GM12878 (cell line): ENCODE measurements around the gene PLVAP. TPM values are rescaled to one million over a fixed set of nuclear protein-coding genes. Genes with fewer than 3 reads are reported as not detected.
A peak's percentile ranks its signal among the peaks of the same experiment; 100 is the strongest.

Experiments used
- ATAC-seq: fragments of 200-7000 bp; cut with Tn5 transposase; 3 replicates; pipeline ENCODE4 v1.9.1; 2020; ENCODE audit warnings: mild to moderate bottlenecking, moderate library complexity
- BruUV-seq: library from RNA; stranded (reverse); fragments of 400-500 nt; replicated peaks from 2 replicates; lab custom pipeline; 2021; lab: Mats Ljungman, UMichigan
- CTCF ChIA-PET: fragments of 300-600 bp; sonication (Branson Sonifier 250); formaldehyde crosslinking; extraction: SDS; loops from one replicate; lab custom pipeline; 2021; ENCODE audit warnings: inconsistent platforms; lab: Yijun Ruan, JAX
- POLR2A ChIA-PET: fragments of 350-600 bp; formaldehyde crosslinking; extraction: SDS; loops from one replicate; lab custom pipeline; 2021; ENCODE audit warnings: inconsistent platforms; lab: Charles Lee
- RAD21 ChIA-PET: fragments of 300-600 bp; sonication (Branson Sonifier 250); formaldehyde crosslinking; loops from one replicate; lab custom pipeline; 2023; ENCODE audit warnings: antibody characterized with exemption; ENCODE audit not compliant: unreplicated experiment; lab: Charles Lee
- SMC1A ChIA-PET: fragments of 300-600 bp; sonication (Branson Sonifier 250); formaldehyde crosslinking; loops from one replicate; lab custom pipeline; 2023; ENCODE audit not compliant: unreplicated experiment, uncharacterized antibody; lab: Charles Lee
- DNase-seq: peaks from one replicate; pipeline ENCODE4 v3.0.0-alpha.2; 2011; ENCODE audit warnings: low read depth, low spot score
- FAIRE-seq: peaks from 3 replicates; lab custom pipeline; 2011; peaks lifted over from hg19 to GRCh38; lab: Jason Lieb, UNC
- H2AFZ ChIP-seq: 2 replicates; pipeline ENCODE4 v1.6.0; 2011; ENCODE audit warnings: low read depth, low read length, control low read depth; ENCODE audit not compliant: control insufficient read depth
- H3K27ac ChIP-seq: 2 replicates; pipeline ENCODE4 v1.5.1; 2011; ENCODE audit warnings: control low read depth; ENCODE audit not compliant: control insufficient read depth, insufficient read depth
- H3K27me3 ChIP-seq, 2 experiments: replicated peaks in 1 of 2; 2 replicates each; pipeline versions ENCODE4 v1.6.0 to v1.6.1; 2011; ENCODE audit warnings: low read length in 1 of 2; ENCODE audit not compliant: control insufficient read depth in 2 of 2, insufficient read depth in 2 of 2
- H3K36me3 ChIP-seq, 2 experiments: 2 replicates each; pipeline ENCODE4 v1.5.1; 2011; ENCODE audit warnings: low read length in 1 of 2; ENCODE audit not compliant: control insufficient read depth in 2 of 2, insufficient read depth in 2 of 2
- H3K4me1 ChIP-seq: 2 replicates; pipeline ENCODE4 v1.6.1; 2011; ENCODE audit warnings: mild to moderate bottlenecking, low read length, moderate library complexity, mixed read lengths; ENCODE audit not compliant: control insufficient read depth, insufficient read depth
- H3K4me2 ChIP-seq: 2 replicates; pipeline ENCODE4 v1.6.0; 2011; ENCODE audit warnings: control low read depth; ENCODE audit not compliant: control insufficient read depth, insufficient read depth
- H3K4me3 ChIP-seq: fragments of 200-600 bp; sonication (generic); 2 replicates; pipeline ENCODE4 v1.5.1; 2016
- H3K79me2 ChIP-seq: 2 replicates; pipeline ENCODE4 v1.6.0; 2011; ENCODE audit warnings: low read length; ENCODE audit not compliant: control insufficient read depth, insufficient read depth
- H3K9ac ChIP-seq: 2 replicates; pipeline ENCODE4 v1.8.0; 2011; ENCODE audit warnings: low read length, control low read depth, mixed read lengths; ENCODE audit not compliant: control insufficient read depth, insufficient read depth
- H3K9me3 ChIP-seq: replicated peaks from 3 replicates; pipeline ENCODE4 v1.5.1; 2011; ENCODE audit warnings: mild to moderate bottlenecking, low read length; ENCODE audit not compliant: control insufficient read depth, insufficient read depth
- H4K20me1 ChIP-seq: 2 replicates; pipeline ENCODE4 v1.6.0; 2011; ENCODE audit not compliant: control insufficient read depth, insufficient read depth
- BMI1 ChIP-seq: fragments of 450-650 bp; IDR thresholded peaks from 2 replicates; pipeline ENCODE4 v1.6.1; 2016; ENCODE audit warnings: mild to moderate bottlenecking, moderate library complexity, borderline replicate concordance
- CREM ChIP-seq: IDR thresholded peaks from 2 replicates; pipeline ENCODE4 v1.6.1; 2014; ENCODE audit warnings: antibody characterized with exemption, low read depth
- IRF4 ChIP-seq: IDR thresholded peaks from 2 replicates; pipeline ENCODE4 v1.6.1; 2011; ENCODE audit warnings: low read depth, low read length
- NFXL1 ChIP-seq: fragments of 450-650 bp; IDR thresholded peaks from 2 replicates; pipeline ENCODE4 v1.6.1; 2017; ENCODE audit warnings: antibody characterized with exemption, mild to moderate bottlenecking, borderline replicate concordance
- NR2C1 ChIP-seq: fragments of 450-650 bp; IDR thresholded peaks from 2 replicates; pipeline ENCODE4 v1.6.1; 2017; ENCODE audit warnings: antibody characterized with exemption, mild to moderate bottlenecking, moderate library complexity
- NR2C2 ChIP-seq: IDR thresholded peaks from 2 replicates; pipeline ENCODE4 v1.6.1; 2011; ENCODE audit warnings: borderline replicate concordance, low read depth; ENCODE audit not compliant: control insufficient read depth, insufficient read length
- NR2F1 ChIP-seq: fragments of 450-650 bp; conservative IDR thresholded peaks from 2 replicates; pipeline ENCODE4 v1.6.1; 2017; ENCODE audit warnings: mild to moderate bottlenecking
- NRF1 ChIP-seq: conservative IDR thresholded peaks from 2 replicates; pipeline ENCODE4 v1.6.1; 2011; ENCODE audit warnings: mild to moderate bottlenecking, low read depth, low read length, improper control_type of control experiment
- ZZZ3 ChIP-seq: IDR thresholded peaks from 2 replicates; pipeline ENCODE4 v1.6.1; 2011; ENCODE audit warnings: low read depth; ENCODE audit not compliant: control insufficient read depth, insufficient read length
- WGBS: methylation state at CpG from one replicate; pipeline ENCODE4 v1.1.6; 2016; ENCODE audit warnings: low lambda C conversion rate; ENCODE audit not compliant: insufficient replicate concordance, insufficient coverage; ENCODE audit errors: missing lambda C conversion rate; 5-methylcytosine and 5-hydroxymethylcytosine counted together
- in situ Hi-C: fragments of 300-500 bp; cut with MboI; formaldehyde crosslinking; loops from 9 replicates; pipeline ENCODE4 v1.14.3; 2018; ENCODE audit warnings: mixed read lengths
- intact Hi-C: fragments of 100-400 bp; cut with micrococcal nuclease; formaldehyde crosslinking; loops from one replicate; pipeline ENCODE4 v1.14.2; 2022; ENCODE audit not compliant: unreplicated experiment
- polyA plus RNA-seq, 11 experiments: library from polyadenylated mRNA; depleted of rRNA in 4 of 11; unstranded in 6 of 11; stranded (reverse) in 5 of 11; fragments of >200 nt; fragmentation: Nextera tagmentation in 4 of 11; fragmentation: Illumina TruSeq in 1 of 11; extraction: Ambion mirVana in 4 of 11; extraction: Trizol in 1 of 11; gene quantifications; 1 replicate in 1 of 11; 2 replicates in 10 of 11; pipeline versions ENCODE4 v1.2.1 to v1.2.3, GENCODE V29; 2011 to 2016; ENCODE audit warnings: inconsistent platforms in 2 of 11, missing spikeins in 2 of 11, low read depth in 1 of 11
- total RNA-seq, 4 experiments: library from RNA; depleted of rRNA in 3 of 4; stranded (reverse); fragments of >200 nt in 3 of 4; fragmentation: Illumina TruSeq in 1 of 4; extraction: Trizol in 1 of 4; gene quantifications; 2 replicates each; pipeline versions ENCODE4 v1.2.1 to v1.2.3, GENCODE V29; 2013 to 2021
- TF ChIP-seq, protein P1 (sequence below): IDR thresholded peaks from 2 replicates; pipeline ENCODE4 v1.6.1; 2012; ENCODE audit warnings: low read depth, low read length, improper control_type of control experiment

The PLVAP gene
- total and polyA plus RNA-seq, 10 of the 15 experiments (the other 5 are each of a cell fraction or from before 2014, with no cell fraction given): 0.03 to 0.54 (median 0.06) TPM; not detected in 4

DNA sequence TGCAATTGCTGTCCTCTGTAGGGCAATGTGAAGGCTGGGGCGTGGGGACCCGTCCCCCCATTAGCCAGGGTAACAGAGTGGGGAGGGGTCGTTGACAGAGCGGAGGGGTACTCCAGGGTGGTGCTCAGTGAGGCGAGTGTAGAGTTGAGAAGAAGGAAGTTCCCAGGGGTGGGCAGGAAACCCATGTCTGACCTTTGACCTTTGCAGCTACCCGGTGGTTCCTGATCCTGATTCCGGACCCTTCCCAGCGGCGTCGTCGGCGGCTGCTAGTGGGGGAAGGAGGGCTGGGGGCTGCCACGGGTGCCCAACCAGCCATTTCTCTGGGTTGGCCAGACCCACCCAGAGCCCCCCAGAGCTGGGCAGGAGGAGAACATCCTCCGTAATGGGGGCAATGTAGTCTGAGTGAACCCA lies 2.1 kb upstream of the PLVAP start:
- Histone ChIP-seq H3K79me2 (no peaks in the 10 kb centered on the region), H3K4me3 (no peak overlapping the region), H3K27ac (no peak overlapping the region), H3K9ac (no peak overlapping the region), H3K27me3 (no peaks in the 10 kb centered on the region), H3K36me3 (no peaks in the 10 kb centered on the region), H3K4me1 (peaks cover 15% of the 10 kb centered on the region), H3K9me3 (no peaks in the 10 kb centered on the region; the same call in 2 of the 3 replicates), H3K4me2 (no peak overlapping the region), H4K20me1 (no peaks in the 10 kb centered on the region), H2AFZ (no peak overlapping the region)
- no peak for DNase-seq
- TF ChIP-seq NRF1 (no peak), NR2C1 (peak; percentile 63), CREM (no peak), IRF4 (no peak), NR2C2 (peak; percentile 65), ZZZ3 (no peak), NFXL1 (no peak), BMI1 (no peak), NR2F1 (peak; percentile 87)
- TF ChIP-seq, protein P1, sequence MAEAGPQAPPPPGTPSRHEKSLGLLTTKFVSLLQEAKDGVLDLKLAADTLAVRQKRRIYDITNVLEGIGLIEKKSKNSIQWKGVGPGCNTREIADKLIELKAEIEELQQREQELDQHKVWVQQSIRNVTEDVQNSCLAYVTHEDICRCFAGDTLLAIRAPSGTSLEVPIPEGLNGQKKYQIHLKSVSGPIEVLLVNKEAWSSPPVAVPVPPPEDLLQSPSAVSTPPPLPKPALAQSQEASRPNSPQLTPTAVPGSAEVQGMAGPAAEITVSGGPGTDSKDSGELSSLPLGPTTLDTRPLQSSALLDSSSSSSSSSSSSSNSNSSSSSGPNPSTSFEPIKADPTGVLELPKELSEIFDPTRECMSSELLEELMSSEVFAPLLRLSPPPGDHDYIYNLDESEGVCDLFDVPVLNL: no peak
- 51% methylated on average over 14 of the region's 14 CpGs for WGBS
- no peak for FAIRE-seq
- ATAC-seq: no peak
- intact Hi-C loops: no loop called here
- RAD21 ChIA-PET: no interaction called here
- POLR2A ChIA-PET: interaction anchor here (0.7 kb wide), 1 partner anchor 321 kb away, joined by 4 read pairs; no protein-coding TSS in a partner anchor
- in situ Hi-C loops: no loop called here
- CTCF ChIA-PET: no interaction called here
- SMC1A ChIA-PET: interaction anchor here (0.9 kb wide), 1 partner anchor 32 kb away, joined by 3 read pairs; no protein-coding TSS in a partner anchor
- BruUV-seq: no TSS peak
